Liver (tissue), 3 donors: Measurements from ENCODE around the gene PPP2R2C.

Source experiments
- ATF3 ChIP-seq: IDR thresholded peaks from 2 replicates; pipeline ENCODE4 v1.6.1; 2016; ENCODE audit warnings: antibody characterized with exemption
- CTCF ChIP-seq: fragments of 150-350 bp; IDR thresholded peaks from 2 replicates; pipeline ENCODE4 v1.5.1; 2017; ENCODE audit warnings: improper control_type of control experiment, low read depth, low read length; ENCODE audit not compliant: missing input control
- EGR1 ChIP-seq, 2 donors: IDR thresholded peaks; 2 replicates each; pipeline ENCODE4 v1.6.1; 2016 to 2018; ENCODE audit warnings: antibody characterized with exemption in 2 of 2, low read depth in 2 of 2
- GABPA ChIP-seq, 2 donors: IDR thresholded peaks in 1 of 2; conservative IDR thresholded peaks in 1 of 2; 2 replicates each; pipeline ENCODE4 v1.6.1; 2016; ENCODE audit warnings: antibody characterized with exemption in 2 of 2, mild to moderate bottlenecking in 1 of 2, moderate library complexity in 1 of 2
- JUND ChIP-seq, 2 donors: IDR thresholded peaks; 2 replicates each; pipeline ENCODE4 v1.6.1; 2016; ENCODE audit warnings: antibody characterized with exemption in 2 of 2
- REST ChIP-seq: IDR thresholded peaks from 2 replicates; pipeline ENCODE4 v1.6.1; 2016; ENCODE audit warnings: antibody characterized with exemption, mild to moderate bottlenecking
- SP1 ChIP-seq: IDR thresholded peaks from 2 replicates; pipeline ENCODE4 v1.6.1; 2018; ENCODE audit warnings: antibody characterized with exemption, mild to moderate bottlenecking
- TAF1 ChIP-seq: conservative IDR thresholded peaks from 2 replicates; pipeline ENCODE4 v1.6.1; 2016; ENCODE audit warnings: antibody characterized with exemption, mild to moderate bottlenecking
- YY1 ChIP-seq: IDR thresholded peaks from 2 replicates; pipeline ENCODE4 v1.6.1; 2016; ENCODE audit warnings: antibody characterized with exemption, mild to moderate bottlenecking
- ZBTB33 ChIP-seq: IDR thresholded peaks from 2 replicates; pipeline ENCODE4 v1.6.1; 2016; ENCODE audit warnings: antibody characterized with exemption
- donor health status: healthy.
- donor health status: healthy.

- TF ChIP-seq CTCF (no peak), EGR1 (IDR thresholded peaks at IDR 0.05; ENCODE audit: low read depth in 2 of 2) (no peak), ZBTB33 (no peak), JUND (IDR thresholded peaks at IDR 0.05) (no peak), REST (no peak), SP1 (no peak), ATF3 (no peak), GABPA (IDR thresholded peaks at IDR 0.05 in 1 of 2, conservative IDR thresholded peaks at IDR 0.05 in 1 of 2) (no peak), TAF1 (no peak), YY1 (no peak)
Measured at GRCh38 chr4:6473264-6474052, 1.0 kb upstream of the PPP2R2C start.
